ENCODE data around the gene ADM2. TPM values are rescaled to one million over a fixed set of nuclear protein-coding genes. Genes with fewer than 3 reads are reported as not detected.

Gene ADM2
- total and polyA plus RNA-seq, 2 of the 13 experiments (the other 11 are each of a cell fraction or from before 2014, with no cell fraction given) = 1.2 to 3.0 TPM

GRCh38 chr22:50531546-50531961 is 50.2 kb downstream of the ADM2 start:
- no peaks in the 10 kb centered on the region for H3K9me3 ChIP-seq (ENCODE audit: low read length)
- ATAC-seq (peak; percentile 12), DNase-seq (ENCODE audit: low spot score) (no peak), FAIRE-seq (no peak)
- H2AFZ ChIP-seq (ENCODE audit: low read length) = no peak overlapping the region
- WGBS (ENCODE audit: low lambda C conversion rate) = 0% methylated on average over 7 of the region's 44 CpGs
- H3K4me2 ChIP-seq (ENCODE audit: low read depth, low read length) = peak overlapping the region; percentile 84
- H3K27me3 ChIP-seq (ENCODE audit: control insufficient read depth in 1 of 2, insufficient read depth in 2 of 2, low read length in 2 of 2) = 0 out of 5 replicates have a peak, but pooled peaks cover 0 to 6% of the 10 kb centered on the region in 2 experiments
- H3K9ac ChIP-seq (ENCODE audit: insufficient read depth, low read depth, low read length) = peak overlapping the region; percentile 73
- peaks cover 74% of the 10 kb centered on the region for H3K4me1 ChIP-seq (ENCODE audit: insufficient read depth, low read length)
- BruUV-seq (replicated peaks) = no TSS peak
- intact Hi-C loops (cut with micrococcal nuclease; ENCODE audit: unreplicated experiment) = no loop called here
- no peaks in the 10 kb centered on the region for H3K36me3 ChIP-seq (replicated peaks in 1 of 2; ENCODE audit: control insufficient read depth in 1 of 2, insufficient read depth in 2 of 2, low read length in 2 of 2)
- no peaks in the 10 kb centered on the region for H4K20me1 ChIP-seq (ENCODE audit: insufficient read depth, low read length)
- in situ Hi-C loops (cut with HindIII; ENCODE audit: extremely low pct_ligation_motif_present, low pct_unique_long_range_greater_than_20kb) = loop anchor here (5.0 kb wide), 1 partner anchor 36 kb away; no protein-coding TSS in a partner anchor
- H3K4me3 ChIP-seq (replicated peaks in 1 of 3; ENCODE audit: insufficient read depth in 1 of 3, low read depth in 2 of 3, low read length in 3 of 3) = peak overlapping the region; percentile 58 to 83 (median 74)
- ChIA-PET POLR2A (interaction anchor here (0.8 to 5.9 kb wide), 8 partner anchors 8 to 110 kb away, joined by 3 to 34 read pairs (median 6); partner anchors contain the start of genes KLHDC7B, LMF2, NCAPH2 and SYCE3), CTCF (ENCODE audit: low intra/inter-chr PET ratio, low total read pairs) (no interaction called here)
- peaks cover 2% of the 10 kb centered on the region for H3K79me2 ChIP-seq (ENCODE audit: insufficient read depth, low read length)
- H3K27ac ChIP-seq (ENCODE audit: extremely low read length, insufficient read depth, low read length) = peak overlapping the region; percentile 74
- TF ChIP-seq SP2 (CRISPR knock-in tag; IDR thresholded peaks at IDR 0.05) (0 out of 2 replicates have a peak, but pooled peaks have one; percentile 31), RBFOX2 (IDR thresholded peaks at IDR 0.05; ENCODE audit: low read depth, low read length) (peak; percentile 33; the same call in 1 of the 2 replicates), KAT7 (CRISPR knock-in tag; IDR thresholded peaks at IDR 0.05; ENCODE audit: borderline replicate concordance) (0 out of 2 replicates have a peak, but pooled peaks have one; percentile 44), ZBTB34 (CRISPR knock-in tag; IDR thresholded peaks at IDR 0.05) (no peak), KDM2A (CRISPR knock-in tag; IDR thresholded peaks at IDR 0.05; ENCODE audit: borderline replicate concordance, low read depth) (peak; percentile 42; the same call in 1 of the 2 replicates), ZNF484 (CRISPR knock-in tag; IDR thresholded peaks at IDR 0.05; ENCODE audit: borderline replicate concordance, low read depth) (no peak), MYC (CRISPR knock-in tag; IDR thresholded peaks at IDR 0.05; ENCODE audit: borderline replicate concordance) (peak; percentile 11; the same call in 1 of the 2 replicates), ZBTB38 (CRISPR knock-in tag; IDR thresholded peaks at IDR 0.05) (0 out of 2 replicates have a peak, but pooled peaks have one; percentile 2), HOXA3 (CRISPR knock-in tag; IDR thresholded peaks at IDR 0.05) (peak; percentile 31; the same call in 1 of the 2 replicates), ZFP82 (CRISPR knock-in tag; IDR thresholded peaks at IDR 0.05; ENCODE audit: borderline replicate concordance) (no peak), ATM (IDR thresholded peaks at IDR 0.05; ENCODE audit: borderline replicate concordance) (no peak), AGO2 (optimal IDR thresholded peaks at IDR 0.05; ENCODE audit: low read depth, low read length) (peak; percentile 13), ZNF687 (CRISPR knock-in tag; IDR thresholded peaks at IDR 0.05) (peak; percentile 11), ONECUT2 (CRISPR knock-in tag; IDR thresholded peaks at IDR 0.05) (no peak), ZNF234 (CRISPR knock-in tag; conservative IDR thresholded peaks at IDR 0.05) (0 out of 2 replicates have a peak, but pooled peaks have one; percentile 17), ZNF768 (CRISPR knock-in tag; IDR thresholded peaks at IDR 0.05) (0 out of 2 replicates have a peak, but pooled peaks have one; percentile 14), CENPT (CRISPR knock-in tag; IDR thresholded peaks at IDR 0.05; ENCODE audit: low read depth) (no peak), ZNF441 (CRISPR knock-in tag; IDR thresholded peaks at IDR 0.05; ENCODE audit: borderline replicate concordance) (0 out of 2 replicates have a peak, but pooled peaks have one; percentile 11)

All from HepG2 (cell line).